NCI-H460 (cell line): ENCODE results near the gene ERGIC3. TPM values are rescaled to one million over a fixed set of nuclear protein-coding genes. Genes with fewer than 3 reads are reported as not detected.

Experiments used
- DNase-seq: peaks from one replicate; pipeline ENCODE4 v3.0.0-alpha.2; 2016; ENCODE audit warnings: low read depth; ENCODE audit errors: extremely low read depth
- small RNA-seq, 2 experiments: library from RNA; depleted of rRNA; stranded (forward); fragments of <200 nt; gene quantifications; one replicate each; pipeline ENCODE3, GENCODE V24; 2014
- total RNA-seq: library from RNA; depleted of rRNA; stranded (reverse); fragments of >200 nt; shearing (Covaris generic); gene quantifications from 2 replicates; pipeline ENCODE4 v1.2.3, GENCODE V29; 2014; rRNA removed

The ERGIC3 gene
- total RNA-seq, 1 experiment from 2014 or later, result 177 TPM

DNA sequence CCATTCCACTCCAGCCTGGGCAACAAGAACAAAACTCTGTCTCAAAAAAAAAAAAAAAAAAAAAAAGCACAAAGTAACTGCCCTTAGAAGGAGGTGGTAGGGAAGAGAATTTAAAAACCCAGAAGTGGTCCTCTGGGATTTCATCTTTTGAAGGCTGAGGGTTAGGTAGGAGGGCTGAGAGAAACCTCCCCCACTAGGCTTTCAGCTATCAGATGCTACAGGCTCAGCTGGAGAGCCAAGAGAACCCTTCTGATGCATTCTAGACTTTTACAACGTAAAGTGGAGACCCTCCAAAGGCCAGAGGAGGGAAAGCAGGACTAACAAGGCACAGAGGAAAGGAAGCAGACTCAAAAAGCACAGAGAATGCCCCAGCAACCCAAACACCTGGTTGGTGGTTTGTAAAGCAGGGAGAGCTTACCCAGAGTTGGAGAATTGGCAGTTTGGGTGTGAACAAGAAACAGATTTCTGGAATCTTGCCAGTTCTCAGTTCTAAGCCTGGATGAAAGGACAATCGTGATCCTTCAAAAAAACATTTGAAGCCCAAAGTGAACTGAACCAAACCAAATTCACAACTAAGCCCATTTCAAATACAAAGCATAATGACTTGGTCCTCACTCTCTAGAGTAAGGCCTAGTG, 50.6 kb downstream of the ERGIC3 start:
- DNase-seq, result no peak

DNA sequence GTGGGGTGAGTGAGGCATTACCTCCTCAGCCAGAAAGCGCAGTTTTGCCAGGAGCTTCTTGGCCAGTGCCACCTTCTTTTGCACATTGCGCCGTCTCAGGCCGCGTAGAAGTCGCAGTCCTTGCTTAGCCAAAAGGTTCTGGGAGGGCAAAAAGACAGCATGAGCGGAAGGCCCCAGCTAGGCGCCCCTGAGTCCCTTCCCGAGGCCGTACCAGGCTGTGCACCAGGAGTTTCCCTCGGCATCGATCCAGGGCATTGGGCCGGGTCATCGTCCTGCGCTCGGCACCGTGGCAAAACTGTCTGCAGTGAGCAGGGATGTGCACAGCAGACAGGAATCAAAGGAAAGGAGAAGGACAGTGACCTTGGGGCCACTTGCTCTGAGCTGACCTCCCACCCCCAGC, 53.6 kb downstream of the ERGIC3 start:
- no peak for DNase-seq

DNA sequence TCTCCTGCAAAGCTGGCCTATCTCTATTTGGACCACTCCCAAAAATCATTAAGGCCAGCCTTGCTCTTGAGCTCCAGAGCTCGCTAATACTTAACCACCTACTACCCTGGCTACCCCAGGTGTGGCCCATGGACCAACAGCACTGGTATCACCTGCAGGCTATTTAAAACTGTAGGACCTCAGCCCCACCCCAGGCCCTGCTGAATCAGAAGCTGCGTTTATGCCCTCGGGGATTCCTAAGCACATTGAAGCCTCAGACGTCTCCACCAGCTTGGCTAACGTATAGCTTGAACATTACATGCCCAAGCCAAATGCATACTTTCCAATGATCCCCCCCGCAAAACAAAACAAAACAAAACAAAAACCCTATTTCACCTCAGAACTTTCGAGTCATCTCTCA, 54.0 kb downstream of the ERGIC3 start:
- no peak for DNase-seq

DNA sequence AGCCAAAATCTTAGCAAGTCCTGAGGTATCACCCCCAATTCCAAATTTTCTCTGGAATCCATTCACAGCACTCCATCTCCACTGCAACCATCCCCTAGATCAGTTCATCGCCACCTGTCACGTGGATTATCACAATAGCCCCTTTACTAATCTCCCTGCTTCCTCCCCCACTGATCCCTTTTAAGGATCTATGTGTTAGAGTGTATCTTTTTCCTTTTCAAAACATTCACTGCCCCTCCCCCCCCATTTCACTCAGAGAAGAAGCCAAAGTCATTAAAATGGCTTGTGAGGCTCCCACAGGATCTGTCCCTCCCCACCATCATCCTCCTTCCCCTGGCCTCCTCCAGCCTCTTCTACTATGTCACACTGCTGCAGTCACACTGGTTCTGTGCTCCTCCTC, 55.3 kb downstream of the ERGIC3 start:
- DNase-seq, result no peak

DNA sequence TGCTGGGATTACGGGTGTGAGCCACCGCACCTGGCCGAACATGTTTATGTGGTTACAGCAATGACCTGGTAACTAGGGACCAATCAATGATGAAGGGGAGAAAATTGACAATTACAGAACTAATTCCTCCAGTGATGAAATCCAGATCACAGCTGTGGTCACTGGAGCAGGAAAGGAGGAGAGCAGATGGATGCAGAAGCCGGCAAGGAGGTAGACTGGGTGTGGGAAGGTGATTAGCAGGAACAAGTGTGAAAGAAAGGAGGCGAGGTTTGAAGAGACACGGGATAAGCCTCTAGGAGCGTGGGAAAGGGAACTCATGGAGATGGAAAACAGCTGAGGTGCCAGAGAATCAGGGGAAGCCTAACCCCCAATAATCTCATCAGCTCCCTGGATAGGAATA, 56.6 kb downstream of the ERGIC3 start:
- no peak for DNase-seq

DNA sequence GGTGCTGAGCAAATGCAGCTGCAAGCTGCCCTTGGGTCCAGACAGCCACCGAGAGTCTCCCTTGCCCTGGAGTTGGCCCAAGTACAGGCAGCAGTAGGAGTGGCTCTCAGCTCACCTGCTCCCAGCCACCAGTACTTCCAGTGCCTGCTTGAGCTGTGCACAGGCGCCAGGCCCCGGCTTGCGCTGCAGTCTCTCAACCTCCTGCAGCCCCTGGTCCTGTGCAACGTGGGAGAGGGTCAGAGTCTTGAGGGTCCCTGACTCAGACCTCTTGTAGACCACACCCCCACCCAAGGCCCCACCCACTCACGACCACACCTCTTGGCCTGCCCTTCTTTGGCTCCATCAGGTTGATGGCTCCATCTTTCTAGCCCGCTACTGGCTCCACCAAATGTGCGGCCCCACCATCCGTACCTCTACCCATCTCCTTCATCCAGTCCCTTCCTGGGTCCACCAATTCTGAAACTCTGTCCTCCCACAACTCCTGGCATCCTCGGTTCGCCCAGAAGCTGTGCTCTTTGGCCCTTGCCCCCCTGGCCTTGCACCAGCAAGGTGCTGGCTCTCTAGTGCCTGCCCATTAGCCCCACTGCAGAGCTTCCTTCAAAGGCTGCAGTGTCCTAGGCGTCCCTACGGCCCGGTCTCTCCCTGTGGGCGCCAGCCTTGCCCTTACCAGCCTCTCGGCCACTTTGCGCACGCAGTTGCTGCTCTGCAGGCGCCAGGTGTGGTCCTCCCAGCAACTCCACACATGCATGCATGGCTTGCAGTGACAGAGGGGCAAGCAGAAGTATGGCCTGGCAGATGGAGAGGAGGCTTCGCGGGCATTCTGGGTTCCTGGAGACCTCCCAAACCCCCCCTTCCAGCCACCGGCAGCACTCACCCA, 57.3 kb downstream of the ERGIC3 start:
- DNase-seq, result no peak

DNA sequence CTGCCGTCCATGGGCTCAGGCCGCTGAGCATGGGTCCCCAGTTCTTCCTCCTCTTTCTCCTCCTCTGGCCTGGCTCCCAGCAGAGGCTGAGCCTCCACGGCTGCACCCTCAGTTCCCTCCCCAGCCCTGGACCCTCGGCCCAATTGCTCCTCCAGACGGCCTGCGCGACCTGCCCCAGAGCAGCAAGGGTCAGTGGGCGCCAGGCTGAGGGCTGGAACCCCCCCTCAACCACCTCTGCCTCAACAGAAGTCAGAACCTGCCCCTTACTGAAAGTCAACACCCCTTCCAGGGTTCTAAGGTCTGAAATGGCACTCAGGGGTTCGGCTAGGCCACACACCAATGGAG, 57.9 kb downstream of the ERGIC3 start:
- no peak for DNase-seq

DNA sequence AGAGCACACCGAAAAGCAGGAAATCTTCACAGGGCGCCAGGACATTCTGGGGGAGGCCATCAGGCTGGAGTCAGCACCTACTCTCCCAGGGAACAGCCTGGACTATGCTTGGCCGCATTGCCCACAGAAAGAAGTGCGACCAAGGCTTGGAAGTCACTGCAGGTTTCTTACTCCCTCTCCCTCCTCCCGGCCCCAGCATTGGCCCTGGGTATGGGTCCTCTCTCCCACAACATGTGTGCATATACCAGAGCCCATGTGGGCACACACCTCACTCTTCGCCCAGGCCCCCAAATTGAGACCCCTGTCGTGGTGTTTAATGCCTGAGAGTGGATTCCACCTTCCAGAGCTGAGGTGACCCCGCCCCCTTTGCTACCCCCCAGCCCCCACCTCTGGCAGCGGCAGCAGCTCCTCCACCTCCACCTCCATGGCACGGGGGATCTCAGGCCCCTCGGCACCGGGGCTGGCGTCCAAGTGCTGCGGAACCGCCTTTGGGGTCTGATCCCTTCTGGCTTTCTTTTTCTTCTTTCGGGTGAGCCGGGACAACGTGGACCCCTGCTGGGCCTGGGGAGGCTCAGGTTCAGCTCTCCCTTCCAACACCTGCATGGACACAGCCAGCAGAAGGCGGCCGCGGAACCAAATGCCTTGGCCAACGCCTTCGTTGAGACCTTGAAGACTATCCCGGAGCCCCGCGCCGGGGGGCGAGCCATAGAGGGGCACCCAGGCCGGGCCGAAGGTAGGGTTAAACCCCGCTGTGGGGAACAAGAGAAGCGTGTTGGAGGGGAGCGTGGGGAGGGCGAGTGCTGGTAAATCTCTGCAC, 58.5 kb downstream of the ERGIC3 start:
- DNase-seq, result no peak

DNA sequence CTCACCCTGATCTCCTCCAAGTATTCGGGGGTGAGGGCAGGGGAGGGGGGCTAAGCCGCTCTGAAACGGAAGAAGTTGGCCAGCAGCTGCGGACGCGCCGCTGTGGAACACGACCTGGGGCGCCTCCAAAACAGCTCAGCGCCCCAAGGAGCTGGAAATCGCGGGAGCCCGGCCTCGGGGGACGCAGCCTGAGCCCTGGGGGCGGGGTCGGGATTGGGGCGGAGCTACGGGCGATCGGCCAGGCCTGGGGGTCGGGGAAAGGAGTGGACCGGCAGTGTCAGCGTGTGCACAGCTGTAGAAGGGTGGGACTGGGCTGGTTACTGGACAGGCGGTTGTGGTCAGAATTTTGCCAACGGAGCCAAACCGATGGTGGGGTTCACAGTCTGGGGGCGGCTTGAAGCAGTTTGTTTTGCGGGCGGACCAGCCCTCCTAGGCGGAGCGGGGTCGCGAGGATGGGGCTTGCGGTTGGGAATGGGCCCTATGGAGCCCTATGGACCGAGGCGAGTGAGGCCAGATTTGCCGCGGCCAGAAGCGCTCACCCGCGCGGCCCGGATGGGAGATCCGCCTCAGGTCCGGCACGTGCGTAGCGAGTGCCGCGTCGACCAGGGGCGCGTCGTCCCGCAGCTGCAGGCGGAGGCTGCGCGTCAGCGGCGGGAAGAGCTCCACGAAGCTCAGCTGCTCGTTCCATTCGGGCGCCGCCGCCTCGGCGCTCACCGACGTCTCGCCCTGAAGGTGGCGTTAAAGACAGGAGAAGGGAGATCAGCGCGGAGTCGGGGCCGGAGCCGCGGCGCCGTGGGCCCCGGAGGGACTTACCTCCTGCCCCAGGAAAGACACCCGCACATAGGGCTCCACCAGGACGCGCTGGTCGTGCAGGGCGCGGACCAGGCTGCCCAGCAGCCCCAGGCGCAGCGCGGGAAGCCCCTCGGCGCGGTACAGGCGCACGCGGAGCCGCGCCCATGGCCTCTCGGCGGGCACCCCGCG, 59.4 kb downstream of the ERGIC3 start:
- peak; percentile 72 for DNase-seq

DNA sequence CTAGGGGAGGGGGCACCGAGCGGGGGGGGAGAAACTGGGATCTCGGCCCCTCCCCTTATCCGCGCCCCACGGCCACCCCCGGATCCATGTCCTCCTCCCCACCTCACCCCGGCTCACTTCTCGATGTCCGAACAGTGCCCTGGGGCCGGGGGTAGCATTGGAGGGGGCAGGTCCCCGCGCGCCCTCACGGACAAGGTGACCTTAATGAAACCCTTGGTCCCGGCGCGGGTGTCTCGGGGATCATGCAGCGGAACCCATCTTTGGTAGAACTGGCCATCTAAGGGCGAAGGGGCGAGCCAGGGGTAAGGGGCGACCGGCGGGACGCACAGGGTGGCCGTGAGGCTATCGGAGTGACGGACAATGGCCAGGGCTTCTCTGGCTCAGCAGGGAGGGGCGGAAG, 60.1 kb downstream of the ERGIC3 start:
- DNase-seq, result no peak

DNA sequence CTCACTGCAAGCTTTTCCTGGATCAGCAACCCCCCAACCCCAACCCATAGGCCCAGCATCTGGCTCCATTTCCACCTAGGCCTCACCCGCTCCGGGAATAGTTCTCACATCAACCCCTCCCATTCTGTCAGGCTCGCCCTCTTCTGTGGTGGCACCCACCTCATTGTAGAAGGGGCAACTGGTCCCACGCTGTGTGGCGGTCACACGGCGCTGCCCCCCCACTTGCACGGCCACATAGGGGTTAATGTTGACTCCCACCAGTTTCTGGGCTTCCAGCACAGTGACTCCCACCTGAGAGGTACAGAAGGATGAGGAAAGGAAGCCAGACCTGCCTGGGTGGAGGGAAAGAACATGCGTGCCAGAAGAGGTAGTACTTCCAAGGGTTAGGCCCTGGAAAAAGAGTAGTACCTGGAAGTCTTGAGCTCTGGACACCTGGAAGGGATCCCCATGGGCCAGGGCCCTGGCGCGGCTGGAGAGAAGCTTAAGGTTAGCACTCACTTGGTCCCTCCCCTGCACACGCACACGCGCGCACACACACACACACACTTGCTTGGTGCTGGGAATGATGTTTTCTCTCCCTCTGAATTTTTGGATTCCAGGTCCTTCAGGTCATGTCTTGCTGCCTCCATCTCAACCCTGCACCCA, 61.1 kb downstream of the ERGIC3 start:
- no peak for DNase-seq

DNA sequence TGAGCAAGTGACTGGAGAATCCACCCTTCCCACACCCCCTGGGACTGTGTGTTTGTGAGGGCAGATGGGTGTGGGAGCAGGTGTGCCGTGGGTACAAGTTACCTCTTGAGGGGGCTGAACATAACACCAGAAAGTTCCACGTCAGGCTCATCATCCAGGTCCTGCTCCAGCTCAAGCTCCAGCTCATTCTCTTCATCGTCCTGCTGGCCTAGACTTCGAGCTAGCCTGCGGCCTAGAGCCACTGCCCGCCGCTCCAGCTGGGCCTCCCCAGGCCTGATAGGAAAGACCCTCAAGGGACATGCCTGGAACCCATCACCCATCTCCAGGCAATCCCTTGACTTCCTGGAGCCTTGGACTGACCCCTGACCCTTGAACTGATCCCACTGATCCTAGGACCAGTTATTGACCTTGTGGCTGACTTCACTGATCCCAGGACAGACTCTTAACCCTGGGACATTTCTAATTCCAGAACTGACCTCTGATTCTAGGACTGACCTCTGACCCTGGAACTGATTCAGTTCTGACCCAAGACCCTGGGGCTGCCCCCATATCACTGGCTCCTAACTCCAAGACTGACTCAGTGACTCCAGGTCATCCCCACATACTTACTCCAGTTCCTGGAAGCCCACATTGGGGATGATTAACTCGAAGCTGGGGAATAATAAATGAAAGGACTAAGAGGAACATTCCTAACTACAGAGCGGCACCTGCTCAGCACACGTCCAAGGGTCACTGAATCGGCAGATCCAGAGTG, 62.0 kb downstream of the ERGIC3 start:
- DNase-seq, result no peak

DNA sequence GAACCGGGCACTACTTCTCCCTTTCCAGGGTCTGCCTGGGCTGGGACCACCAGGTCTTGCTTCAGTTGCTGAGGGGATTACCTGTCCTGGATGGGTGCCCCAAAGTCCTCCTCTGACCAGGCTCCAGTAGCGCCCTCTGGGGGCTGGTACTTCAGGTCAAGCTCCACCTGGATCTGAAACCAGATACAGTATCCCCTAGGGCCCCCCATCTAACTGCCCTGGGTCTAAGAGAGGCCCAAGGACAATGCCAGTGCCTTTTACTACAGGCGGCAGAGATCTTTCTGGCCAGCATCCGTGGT, 62.5 kb downstream of the ERGIC3 start:
- no peak for DNase-seq

DNA sequence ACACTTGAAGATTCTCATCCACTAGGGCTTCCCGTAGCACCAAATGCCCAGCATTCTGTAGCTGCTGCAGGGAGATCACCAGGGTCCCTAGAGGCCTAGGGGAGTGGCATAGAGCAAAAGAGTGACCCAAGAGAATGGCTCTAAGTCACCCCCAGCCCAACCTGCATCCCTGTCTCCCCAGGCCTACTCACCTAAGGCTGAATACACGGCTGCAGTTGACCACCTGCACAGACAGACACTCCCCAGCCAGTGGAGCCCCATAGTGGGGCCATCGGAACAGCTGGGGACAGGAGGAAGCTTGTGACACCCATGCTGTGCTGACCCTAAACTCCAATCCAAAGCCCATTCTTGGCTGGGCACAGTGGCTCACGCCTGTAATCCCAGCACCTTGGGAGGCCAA, 64.2 kb downstream of the ERGIC3 start:
- DNase-seq, result no peak

Small RNA genes within 50 kb of the gene (small RNA-seq; reads per million reads assigned to genes)
- 0 reads per million in 2 experiments for gene RPL37P1

Other genes starting within 250 kb of the ERGIC3 start
- gene FAM83C, start 249.7 kb upstream of the ERGIC3 start, total RNA-seq, result not detected in 2 replicates
- 30.7 and 35.8 TPM in 2 replicates for gene UQCC1, start 130.1 kb upstream of the ERGIC3 start, total RNA-seq
- gene GDF5, start 103.8 kb upstream of the ERGIC3 start, total RNA-seq, result not detected in 2 replicates
- gene CEP250, start 86.5 kb upstream of the ERGIC3 start, total RNA-seq, result 20.0 and 21.8 TPM in 2 replicates
- gene C20orf173, start 12.4 kb upstream of the ERGIC3 start, total RNA-seq, result not detected in 2 replicates
- 21.2 and 30.7 TPM in 2 replicates for gene SPAG4, start 73.8 kb downstream of the ERGIC3 start, total RNA-seq
- gene CPNE1, start 122.8 kb downstream of the ERGIC3 start, total RNA-seq, result 92.2 and 109 TPM in 2 replicates
- gene RBM12, start 122.8 kb downstream of the ERGIC3 start, total RNA-seq, result 57.2 and 64.0 TPM in 2 replicates
- 92.8 and 101 TPM in 2 replicates for gene NFS1, start 157.3 kb downstream of the ERGIC3 start, total RNA-seq
- 251 and 306 TPM in 2 replicates for gene ROMO1, start 157.3 kb downstream of the ERGIC3 start, total RNA-seq
- gene RBM39, start 200.2 kb downstream of the ERGIC3 start, total RNA-seq, result 380 and 494 TPM in 2 replicates
- 106 and 112 TPM in 2 replicates for gene PHF20, start 229.9 kb downstream of the ERGIC3 start, total RNA-seq